H1 (cell line): ENCODE data around the gene CMC1. TPM values are rescaled to one million over a fixed set of nuclear protein-coding genes. Genes with fewer than 3 reads are reported as not detected.

Experiments used
- CTCF ChIA-PET: fragments of 300-600 bp; sonication (Branson Sonifier 250); formaldehyde crosslinking; loops from one replicate; lab custom pipeline; 2021; ENCODE audit not compliant: partially characterized antibody; lab: Charles Lee
- POLR2A ChIA-PET: fragments of 300-600 bp; sonication (Branson Sonifier 250); formaldehyde crosslinking; loops from one replicate; lab custom pipeline; 2021; ENCODE audit warnings: inconsistent platforms; ENCODE audit not compliant: partially characterized antibody; lab: Charles Lee
- DNase-seq, 2 experiments: peaks; one replicate each; pipeline versions ENCODE4 v3.0.0 to v3.0.0-alpha.2; 2010 to 2022; ENCODE audit warnings: low spot score in 2 of 2, low read depth in 1 of 2, mixed read lengths in 1 of 2
- FAIRE-seq: peaks from 2 replicates; lab custom pipeline; 2011; peaks lifted over from hg19 to GRCh38; lab: Jason Lieb, UNC
- H2AFZ ChIP-seq: 2 replicates; pipeline ENCODE4 v1.8.1; 2012; ENCODE audit warnings: low read length, inconsistent platforms
- H2AK5ac ChIP-seq: 2 replicates; pipeline ENCODE4 v1.6.1; 2013; ENCODE audit warnings: low read depth, low read length
- H2BK120ac ChIP-seq: replicated peaks from 2 replicates; pipeline ENCODE3; 2013; ENCODE audit warnings: low read depth, low read length, inconsistent platforms
- H2BK12ac ChIP-seq: 2 replicates; pipeline ENCODE4 v1.6.1; 2013; ENCODE audit warnings: low read depth, low read length
- H2BK15ac ChIP-seq: 2 replicates; pipeline ENCODE4 v1.6.1; 2013; ENCODE audit warnings: low read length
- H2BK20ac ChIP-seq: 2 replicates; pipeline ENCODE4 v1.6.1; 2013; ENCODE audit warnings: low read length
- H2BK5ac ChIP-seq: 2 replicates; pipeline ENCODE4 v1.6.1; 2013; ENCODE audit warnings: low read depth, low read length
- H3K14ac ChIP-seq: 2 replicates; pipeline ENCODE4 v1.6.1; 2013; ENCODE audit warnings: inconsistent platforms; ENCODE audit not compliant: insufficient read length
- H3K18ac ChIP-seq: 2 replicates; pipeline ENCODE4 v1.6.1; 2013; ENCODE audit warnings: low read length; ENCODE audit errors: extremely low read depth
- H3K23ac ChIP-seq: 2 replicates; pipeline ENCODE4 v1.6.1; 2013; ENCODE audit warnings: inconsistent platforms; ENCODE audit not compliant: insufficient read length
- H3K23me2 ChIP-seq: 2 replicates; pipeline ENCODE4 v1.6.1; 2013; ENCODE audit warnings: low read depth, low read length
- H3K27ac ChIP-seq: 2 replicates; pipeline ENCODE4 v1.6.1; 2011; ENCODE audit warnings: low read depth, low read length, inconsistent platforms
- H3K27me3 ChIP-seq, 4 experiments: replicated peaks in 1 of 4; 1 replicate in 1 of 4; 2 replicates in 3 of 4; pipeline versions ENCODE4 v1.6.1 to v1.8.1; 2011 to 2013; ENCODE audit warnings: low read length in 3 of 4, mild to moderate bottlenecking in 3 of 4, inconsistent platforms in 2 of 4, mixed read lengths in 2 of 4, moderate library complexity in 1 of 4; ENCODE audit not compliant: control insufficient read depth in 3 of 4, insufficient read depth in 3 of 4; ENCODE audit errors: extremely low read depth in 1 of 4
- H3K36me3 ChIP-seq, 4 experiments: 2 replicates each; pipeline versions ENCODE4 v1.6.1 to v1.8.1; 2011 to 2013; ENCODE audit warnings: mild to moderate bottlenecking in 4 of 4, low read length in 3 of 4, moderate library complexity in 2 of 4, control low read depth in 1 of 4, inconsistent platforms in 1 of 4; ENCODE audit not compliant: insufficient read depth in 4 of 4, control insufficient read depth in 2 of 4
- H3K4ac ChIP-seq: replicated peaks from 2 replicates; pipeline ENCODE3; 2013; ENCODE audit warnings: low read length, low read depth, mixed read lengths, inconsistent platforms; ENCODE audit not compliant: insufficient read length
- H3K4me1 ChIP-seq, 4 experiments: replicated peaks in 1 of 4; 1 replicate in 1 of 4; 2 replicates in 3 of 4; pipeline versions ENCODE4 v1.6.1 to v1.8.1; 2011 to 2013; ENCODE audit warnings: low read length in 3 of 4, inconsistent platforms in 2 of 4, mixed read lengths in 1 of 4; ENCODE audit not compliant: insufficient read depth in 4 of 4, control insufficient read depth in 3 of 4
- H3K4me2 ChIP-seq, 2 experiments: 2 replicates each; pipeline versions ENCODE4 v1.6.1 to v1.8.1; 2011 to 2013; ENCODE audit warnings: low read depth in 2 of 2, low read length in 2 of 2, control low read depth in 1 of 2, inconsistent platforms in 1 of 2, mild to moderate bottlenecking in 1 of 2; ENCODE audit not compliant: insufficient read depth in 1 of 2
- H3K4me3 ChIP-seq, 4 experiments: fragments of 200-600, 300-600 bp in 1 of 4; sonication (generic), shearing (Covaris generic), sonication (Bioruptor Twin) in 1 of 4; 2 replicates each; pipeline versions ENCODE4 v1.5.1 to v1.8.1; 2011 to 2016; ENCODE audit warnings: low read length in 4 of 4, low read depth in 3 of 4, control low read depth in 2 of 4, inconsistent platforms in 2 of 4, mild to moderate bottlenecking in 2 of 4, mixed read lengths in 1 of 4, moderate library complexity in 1 of 4; ENCODE audit not compliant: insufficient read depth in 2 of 4; ENCODE audit errors: extremely low read depth in 1 of 4
- H3K56ac ChIP-seq: replicated peaks from 2 replicates; pipeline ENCODE3; 2013; ENCODE audit warnings: low read depth, mild to moderate bottlenecking, mixed read lengths, low read length, inconsistent platforms; ENCODE audit not compliant: insufficient read length
- H3K79me1 ChIP-seq: 2 replicates; pipeline ENCODE4 v1.6.1; 2013; ENCODE audit warnings: low read depth, low read length, control low read depth
- H3K79me2 ChIP-seq, 2 experiments: 2 replicates each; pipeline versions ENCODE4 v1.6.1 to v1.8.1; 2012 to 2013; ENCODE audit warnings: low read length in 2 of 2, mild to moderate bottlenecking in 2 of 2, inconsistent platforms in 1 of 2; ENCODE audit not compliant: insufficient read depth in 2 of 2, control insufficient read depth in 1 of 2
- H3K9ac ChIP-seq, 4 experiments: replicated peaks in 1 of 4; 1 replicate in 1 of 4; 2 replicates in 3 of 4; pipeline versions ENCODE4 v1.6.1 to v1.8.1; 2011 to 2013; ENCODE audit warnings: low read depth in 3 of 4, low read length in 3 of 4, control low read depth in 2 of 4, mild to moderate bottlenecking in 2 of 4, moderate library complexity in 2 of 4, inconsistent platforms in 1 of 4; ENCODE audit errors: extremely low read depth in 1 of 4
- H3K9me3 ChIP-seq, 2 experiments: 2 replicates each; pipeline versions ENCODE4 v1.6.1 to v1.8.1; 2012 to 2013; ENCODE audit warnings: mild to moderate bottlenecking in 2 of 2, moderate library complexity in 2 of 2, control low read depth in 1 of 2, inconsistent platforms in 1 of 2, low read depth in 1 of 2, low read length in 1 of 2, mixed read lengths in 1 of 2; ENCODE audit not compliant: insufficient read depth in 2 of 2
- H4K20me1 ChIP-seq, 2 experiments: replicated peaks in 1 of 2; 2 replicates each; pipeline versions ENCODE3 to v1.8.1; 2011 to 2013; ENCODE audit warnings: inconsistent platforms in 2 of 2, low read length in 2 of 2, mild to moderate bottlenecking in 1 of 2; ENCODE audit not compliant: insufficient read depth in 2 of 2, control insufficient read depth in 1 of 2
- H4K5ac ChIP-seq: 2 replicates; pipeline ENCODE4 v1.6.1; 2013; ENCODE audit warnings: low read length, low read depth, mixed read lengths, inconsistent platforms; ENCODE audit not compliant: insufficient read length
- H4K8ac ChIP-seq: 2 replicates; pipeline ENCODE4 v1.8.0; 2013; ENCODE audit warnings: mild to moderate bottlenecking, moderate library complexity, low read length, inconsistent platforms; ENCODE audit not compliant: insufficient read depth; ENCODE audit errors: extremely low read depth
- H4K91ac ChIP-seq: replicated peaks from 2 replicates; pipeline ENCODE3; 2013; ENCODE audit warnings: low read length, mixed read lengths, inconsistent platforms; ENCODE audit not compliant: insufficient read length
- ASH2L ChIP-seq: fragments of 200-600, 300-600 bp; sonication (generic); IDR thresholded peaks from one replicate; pipeline ENCODE4 v1.7.1; 2017; ENCODE audit warnings: low read length
- BRCA1 ChIP-seq: IDR thresholded peaks from 2 replicates; pipeline ENCODE4 v1.6.1; 2012; ENCODE audit warnings: low read depth, low read length, improper control_type of control experiment
- CEBPB ChIP-seq: IDR thresholded peaks from 2 replicates; pipeline ENCODE4 v1.6.1; 2012; ENCODE audit warnings: low read depth, low read length
- CHD1 ChIP-seq: IDR thresholded peaks from 2 replicates; pipeline ENCODE4 v1.6.1; 2012; ENCODE audit warnings: low read depth, low read length, improper control_type of control experiment
- CHD2 ChIP-seq: IDR thresholded peaks from 2 replicates; pipeline ENCODE4 v1.6.1; 2012; ENCODE audit warnings: low read length, improper control_type of control experiment
- CTBP2 ChIP-seq: IDR thresholded peaks from 2 replicates; pipeline ENCODE4 v1.7.0; 2011; ENCODE audit warnings: borderline replicate concordance, mild to moderate bottlenecking, moderate library complexity, mixed read lengths, low read length; ENCODE audit not compliant: insufficient read depth, insufficient read length
- NRF1 ChIP-seq: IDR thresholded peaks from 2 replicates; pipeline ENCODE4 v1.6.1; 2011; ENCODE audit warnings: mild to moderate bottlenecking, low read depth, low read length, improper control_type of control experiment
- RXRA ChIP-seq: IDR thresholded peaks from 2 replicates; pipeline ENCODE4 v1.6.1; 2011; ENCODE audit warnings: low read depth, mild to moderate bottlenecking, low read length, moderate library complexity; ENCODE audit not compliant: insufficient read depth
- SAP30 ChIP-seq: fragments of 300-600 bp; sonication (generic); IDR thresholded peaks from 2 replicates; pipeline ENCODE4 v1.7.1; 2012; ENCODE audit warnings: low read length, moderate library complexity, mild to moderate bottlenecking, inconsistent platforms; ENCODE audit not compliant: insufficient read depth, insufficient replicate concordance
- SP4 ChIP-seq: IDR thresholded peaks from 2 replicates; pipeline ENCODE4 v1.6.1; 2012; ENCODE audit warnings: low read length, inconsistent platforms
- USF2 ChIP-seq: IDR thresholded peaks from 2 replicates; pipeline ENCODE4 v1.6.1; 2011; ENCODE audit warnings: low read length, improper control_type of control experiment
- WGBS, 2 experiments: shearing (Covaris generic) in 1 of 2; methylation state at CpG; one replicate each; pipeline versions ENCODE4 v1.1.6 to v1.1.7; 2013 to 2015; ENCODE audit warnings: low lambda C conversion rate in 2 of 2, mixed read lengths in 2 of 2, inconsistent platforms in 1 of 2, low coverage in 1 of 2, missing lambda C conversion rate in 1 of 2; ENCODE audit not compliant: insufficient replicate concordance in 2 of 2, insufficient coverage in 1 of 2, insufficient read length in 1 of 2; ENCODE audit errors: extremely low coverage in 1 of 2, missing lambda C conversion rate in 1 of 2; 5-methylcytosine and 5-hydroxymethylcytosine counted together
- polyA plus RNA-seq, 7 experiments: library from polyadenylated mRNA; depleted of rRNA in 3 of 7; stranded (reverse) in 5 of 7; unstranded in 2 of 7; fragments of >200 nt in 5 of 7; fragments of 200-250 nt in 2 of 7; gene quantifications; 1 replicate in 5 of 7; 2 replicates in 1 of 7; 4 replicates in 1 of 7; pipeline versions ENCODE4 v1.2.1 to v1.2.3, GENCODE V29; 2011 to 2013; ENCODE audit warnings: missing spikeins in 2 of 7, mixed read lengths in 2 of 7
- total RNA-seq: library from RNA; stranded (reverse); fragmentation: NEBNext Ultra II Directional; extraction: Animal tissue kit (Norgen Biotek cat#: 25700); gene quantifications from 2 replicates; pipeline ENCODE4 v1.2.1, GENCODE V29; 2021
- TF ChIP-seq, protein P1 (sequence below): IDR thresholded peaks from 2 replicates; pipeline ENCODE4 v1.6.1; 2012; ENCODE audit warnings: low read length, inconsistent platforms

Gene CMC1
- total and polyA plus RNA-seq, 2 of the 8 experiments (the other 6 are each of a cell fraction or from before 2014, with no cell fraction given), result 11.4 to 19.4 TPM

DNA sequence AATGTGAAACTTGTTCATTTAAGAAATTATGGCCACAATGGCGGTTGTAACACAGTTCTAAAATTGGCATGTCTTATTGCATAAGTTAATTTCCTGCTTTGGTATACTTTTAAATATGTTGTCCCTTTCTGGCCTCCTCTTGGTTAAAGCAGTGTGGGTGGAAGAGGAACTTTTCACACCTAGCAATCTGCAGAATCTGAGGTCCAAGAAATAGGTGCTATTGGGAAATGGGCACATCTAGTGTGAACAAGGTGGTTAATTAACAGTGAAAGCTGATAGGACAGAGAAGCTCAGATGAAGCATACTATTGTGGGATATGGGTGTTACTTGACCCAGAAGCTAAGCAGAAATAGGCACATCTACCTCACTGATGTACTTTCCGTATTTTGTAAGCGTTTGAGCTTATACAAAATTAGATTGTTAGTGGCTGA, 10.6 kb downstream of the CMC1 start:
- Histone ChIP-seq H3K4ac (no peak overlapping the region), H3K4me3 (no peak overlapping the region), H3K36me3 (no peaks in the 10 kb centered on the region), H4K8ac (no peak overlapping the region), H3K56ac (no peak overlapping the region), H3K4me1 (peaks cover 0 to 11% (median 3%) of the 10 kb centered on the region in 4 experiments; a peak in 2 of 7 replicates), H4K20me1 (no peaks in the 10 kb centered on the region), H4K91ac (no peak overlapping the region), H2BK120ac (no peak overlapping the region), H3K9me3 (no peaks in the 10 kb centered on the region), H2AK5ac (no peak overlapping the region), H3K23ac (no peak overlapping the region), H4K5ac (no peak overlapping the region), H3K79me2 (peaks cover 0 to 39% of the 10 kb centered on the region in 2 experiments; a peak in 2 of 4 replicates), H3K9ac (no peak overlapping the region), H3K27ac (no peak overlapping the region), H3K18ac (no peak overlapping the region), H2AFZ (no peak overlapping the region), H2BK20ac (no peak overlapping the region), H2BK5ac (no peak overlapping the region), H3K4me2 (no peak overlapping the region), H3K79me1 (peaks cover 9% of the 10 kb centered on the region), H3K23me2 (no peaks in the 10 kb centered on the region), H2BK15ac (no peak overlapping the region), H3K27me3 (no peaks in the 10 kb centered on the region), H2BK12ac (no peak overlapping the region), H3K14ac (no peak overlapping the region)
- WGBS, 2 experiments, result 96% methylated on average over 3 of the region's 3 CpGs; no CpG with 5 or more reads in 1 of the 2 experiments
- ChIA-PET CTCF (interaction anchor here (0.6 to 0.8 kb wide), 2 partner anchors 22 to 494 kb away, joined by 3 to 4 read pairs; no protein-coding TSS in a partner anchor), POLR2A (interaction anchor here (1.4 to 1.6 kb wide), 2 partner anchors 8 to 11 kb away, joined by 3 to 6 read pairs; partner anchors contain the start of gene CMC1)
- FAIRE-seq (no peak), DNase-seq (no peak)
- no peak for TF ChIP-seq BRCA1
- TF ChIP-seq RXRA, result no peak
- no peak for TF ChIP-seq CTBP2
- no peak for TF ChIP-seq ASH2L
- no peak for TF ChIP-seq CHD2
- no peak for TF ChIP-seq SAP30
- TF ChIP-seq SP4, result no peak
- no peak for TF ChIP-seq CEBPB
- TF ChIP-seq CHD1, result no peak
- TF ChIP-seq USF2, result no peak
- no peak for TF ChIP-seq NRF1
- TF ChIP-seq, protein P1, sequence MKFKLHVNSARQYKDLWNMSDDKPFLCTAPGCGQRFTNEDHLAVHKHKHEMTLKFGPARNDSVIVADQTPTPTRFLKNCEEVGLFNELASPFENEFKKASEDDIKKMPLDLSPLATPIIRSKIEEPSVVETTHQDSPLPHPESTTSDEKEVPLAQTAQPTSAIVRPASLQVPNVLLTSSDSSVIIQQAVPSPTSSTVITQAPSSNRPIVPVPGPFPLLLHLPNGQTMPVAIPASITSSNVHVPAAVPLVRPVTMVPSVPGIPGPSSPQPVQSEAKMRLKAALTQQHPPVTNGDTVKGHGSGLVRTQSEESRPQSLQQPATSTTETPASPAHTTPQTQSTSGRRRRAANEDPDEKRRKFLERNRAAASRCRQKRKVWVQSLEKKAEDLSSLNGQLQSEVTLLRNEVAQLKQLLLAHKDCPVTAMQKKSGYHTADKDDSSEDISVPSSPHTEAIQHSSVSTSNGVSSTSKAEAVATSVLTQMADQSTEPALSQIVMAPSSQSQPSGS, result no peak
